HepG2 (cell line): Measurements from ENCODE around the gene NT5M. TPM values are rescaled to one million over a fixed set of nuclear protein-coding genes. Genes with fewer than 3 reads are reported as not detected.

Experiments used
- AFF4 ChIP-seq: sonication (generic); formaldehyde crosslinking; IDR thresholded peaks from 2 replicates; pipeline ENCODE4 v1.4.0; 2020; ENCODE audit warnings: missing genetic modification reagents
- ATAD3A ChIP-seq: sonication (generic); formaldehyde crosslinking; IDR thresholded peaks from 2 replicates; pipeline ENCODE4 v1.4.0; 2020; ENCODE audit warnings: missing genetic modification reagents
- ATRX ChIP-seq: sonication (generic); formaldehyde crosslinking; IDR thresholded peaks from 2 replicates; pipeline ENCODE4 v1.4.0; 2020; ENCODE audit warnings: missing genetic modification reagents, borderline replicate concordance
- BATF2 ChIP-seq: sonication (generic); formaldehyde crosslinking; IDR thresholded peaks from 2 replicates; pipeline ENCODE4 v1.8.0; 2022; ENCODE audit warnings: mild to moderate bottlenecking, missing genetic modification reagents, moderate library complexity
- DRAP1 ChIP-seq: IDR thresholded peaks from 2 replicates; pipeline ENCODE4 v1.6.1; 2016; ENCODE audit warnings: missing genetic modification reagents, missing compliant biosample characterization
- EP300 ChIP-seq, 3 experiments: sonication (generic) in 1 of 3; formaldehyde crosslinking in 1 of 3; IDR thresholded peaks; 2 replicates each; pipeline versions ENCODE4 v1.5.1 to v1.6.1; 2011 to 2020; ENCODE audit warnings: low read depth in 2 of 3, low read length in 2 of 3, borderline replicate concordance in 1 of 3, improper control_type of control experiment in 1 of 3, mild to moderate bottlenecking in 1 of 3, missing genetic modification reagents in 1 of 3, moderate library complexity in 1 of 3
- REST ChIP-seq, 2 experiments: IDR thresholded peaks; 2 replicates each; pipeline ENCODE4 v1.6.1; 2011 to 2012; ENCODE audit warnings: low read length in 2 of 2, borderline replicate concordance in 1 of 2, low read depth in 1 of 2, mild to moderate bottlenecking in 1 of 2, moderate library complexity in 1 of 2
- SIN3A ChIP-seq: IDR thresholded peaks from 2 replicates; pipeline ENCODE4 v1.6.1; 2011; ENCODE audit warnings: low read depth, mild to moderate bottlenecking, control low read depth, low read length, borderline replicate concordance
- THAP9 ChIP-seq: sonication (generic); formaldehyde crosslinking; IDR thresholded peaks from 2 replicates; pipeline ENCODE4; 2020; ENCODE audit warnings: missing genetic modification reagents, mild to moderate bottlenecking, borderline replicate concordance
- YEATS4 ChIP-seq: sonication (generic); formaldehyde crosslinking; IDR thresholded peaks from 2 replicates; pipeline ENCODE4 v1.4.0; 2020; ENCODE audit warnings: missing genetic modification reagents, borderline replicate concordance
- ZNF350 ChIP-seq: sonication (generic); formaldehyde crosslinking; IDR thresholded peaks from 2 replicates; pipeline ENCODE4 v1.4.0; 2020; ENCODE audit warnings: mild to moderate bottlenecking, low read depth, missing genetic modification reagents, borderline replicate concordance
- ZNF367 ChIP-seq: sonication (generic); formaldehyde crosslinking; IDR thresholded peaks from 2 replicates; pipeline ENCODE4 v1.4.0; 2020; ENCODE audit warnings: missing genetic modification reagents, borderline replicate concordance
- ZNF432 ChIP-seq: sonication (generic); formaldehyde crosslinking; IDR thresholded peaks from 2 replicates; pipeline ENCODE4 v1.5.0; 2020; ENCODE audit warnings: missing genetic modification reagents, mild to moderate bottlenecking, borderline replicate concordance
- ZNF713 ChIP-seq: sonication (generic); formaldehyde crosslinking; IDR thresholded peaks from 2 replicates; pipeline ENCODE4 v1.4.0; 2020; ENCODE audit warnings: mild to moderate bottlenecking, missing genetic modification reagents
- polyA plus RNA-seq, 8 experiments: library from polyadenylated mRNA; depleted of rRNA in 3 of 8; stranded (reverse) in 7 of 8; unstranded in 1 of 8; fragments of >200 nt; fragmentation: Illumina TruSeq in 4 of 8; extraction: Trizol in 4 of 8; gene quantifications; 2 replicates each; pipeline versions ENCODE4 v1.2.1 to v1.2.3, GENCODE V29; 2011 to 2016; ENCODE audit warnings: low read depth in 4 of 8, missing spikeins in 1 of 8, mixed read lengths in 1 of 8; ENCODE audit not compliant: insufficient read depth in 1 of 8
- total RNA-seq, 5 experiments: library from RNA; depleted of rRNA; stranded (reverse); fragments of >200 nt; fragmentation: Illumina TruSeq; extraction: Trizol; gene quantifications; 2 replicates each; pipeline ENCODE4 v1.2.3, GENCODE V29; 2016; ENCODE audit warnings: low read depth in 1 of 5

The NT5M gene
- total and polyA plus RNA-seq, 2 of the 13 experiments (the other 11 are each of a cell fraction or from before 2014, with no cell fraction given): 0.55 to 0.78 TPM

- TF ChIP-seq REST (IDR thresholded peaks at IDR 0.05; ENCODE audit: borderline replicate concordance in 1 of 2, low read depth in 1 of 2, low read length in 2 of 2) (no peak), DRAP1 (CRISPR knock-in tag) (peak; percentile 65; the same call in 1 of the 2 replicates), SIN3A (peak; percentile 92; the same call in 1 of the 2 replicates), ATRX (CRISPR knock-in tag) (no peak), BATF2 (CRISPR knock-in tag) (no peak), AFF4 (CRISPR knock-in tag) (no peak), EP300 (IDR thresholded peaks at IDR 0.05; ENCODE audit: low read depth in 2 of 2, low read length in 2 of 2) (no peak), EP300 (CRISPR knock-in tag; IDR thresholded peaks at IDR 0.05; ENCODE audit: borderline replicate concordance) (peak; percentile 22; the same call in 1 of the 2 replicates), ZNF432 (CRISPR knock-in tag) (no peak), ZNF350 (CRISPR knock-in tag) (no peak; the same call in 1 of the 2 replicates), ZNF367 (CRISPR knock-in tag) (no peak), ZNF713 (CRISPR knock-in tag) (0 out of 2 replicates have a peak, but pooled peaks have one; percentile 59), THAP9 (CRISPR knock-in tag) (peak; percentile 85), YEATS4 (CRISPR knock-in tag) (peak; percentile 88), ATAD3A (no peak)
Measured at GRCh38 chr17:17280613-17281549, 22.3 kb upstream of the NT5M start, which contains the start of gene COPS3 (continued).
